Suprapubic skin (tissue), 4 donors: Measurements from ENCODE around the gene NPAS3. TPM values are rescaled to one million over a fixed set of nuclear protein-coding genes. Genes with fewer than 3 reads are reported as not detected.

Experiments used
- DNase-seq, 2 donors: peaks; one replicate each; pipeline ENCODE4 v3.0.0-alpha.2; 2019; ENCODE audit warnings: low spot score in 2 of 2
- H3K27ac ChIP-seq: fragments of 200-600 bp; sonication (generic); one replicate; pipeline ENCODE4 v1.5.1; 2019
- H3K27me3 ChIP-seq: fragments of 200-600 bp; sonication (generic); one replicate; pipeline ENCODE4 v1.5.1; 2019
- H3K36me3 ChIP-seq: fragments of 200-600 bp; sonication (generic); one replicate; pipeline ENCODE4 v1.5.1; 2019
- H3K4me1 ChIP-seq: fragments of 200-600 bp; sonication (generic); one replicate; pipeline ENCODE4 v1.5.1; 2019
- H3K4me3 ChIP-seq: fragments of 200-600 bp; sonication (generic); one replicate; pipeline ENCODE4 v1.5.1; 2019; ENCODE audit warnings: mild to moderate bottlenecking
- H3K9me3 ChIP-seq: fragments of 200-600 bp; sonication (generic); one replicate; pipeline ENCODE4 v1.5.1; 2019
- EP300 ChIP-seq: sonication (generic); formaldehyde crosslinking; IDR thresholded peaks from one replicate; pipeline ENCODE4 v1.6.1; 2017; ENCODE audit warnings: antibody characterized with exemption
- POLR2A ChIP-seq, 2 donors: fragments of 450-650 bp; IDR thresholded peaks; one replicate each; pipeline ENCODE4 v1.6.1; 2017; ENCODE audit warnings: antibody characterized with exemption in 2 of 2, mild to moderate bottlenecking in 2 of 2, moderate library complexity in 2 of 2
- POLR2AphosphoS5 ChIP-seq, 3 donors: sonication (generic); formaldehyde crosslinking; IDR thresholded peaks; one replicate each; pipeline ENCODE4 v1.6.1; 2017; ENCODE audit warnings: antibody characterized with exemption in 3 of 3
- WGBS: methylation state at CpG from one replicate; pipeline ENCODE4 v1.1.5; 2018; 5-methylcytosine and 5-hydroxymethylcytosine counted together
- total RNA-seq, 4 donors: library from RNA; depleted of rRNA; stranded (reverse); fragments of >200 nt; gene quantifications; one replicate each; pipeline ENCODE4 v1.1.0, GENCODE V29; 2016
- TF ChIP-seq, protein P1 (sequence below), 2 donors: fragments of 200-600 bp in 1 of 2; fragments of 450-650 bp in 1 of 2; sonication (generic) in 1 of 2; IDR thresholded peaks; one replicate each; pipeline ENCODE4 v1.5.1; 2016 to 2019; ENCODE audit warnings: antibody characterized with exemption in 2 of 2, mild to moderate bottlenecking in 1 of 2, moderate library complexity in 1 of 2

NPAS3 gene
- total RNA-seq, 4 donors from 2014 or later = 0.17 to 0.45 (median 0.29) TPM; not detected in 1

- H3K27ac ChIP-seq = no peak overlapping the region
- peaks cover 6% of the 10 kb centered on the region for H3K4me1 ChIP-seq
- no peak for DNase-seq
- no peaks in the 10 kb centered on the region for H3K36me3 ChIP-seq
- WGBS = 95% methylated on average over 6 of the region's 6 CpGs
- no peak overlapping the region for H3K4me3 ChIP-seq
- H3K27me3 ChIP-seq = no peaks in the 10 kb centered on the region
- H3K9me3 ChIP-seq = no peaks in the 10 kb centered on the region
- TF ChIP-seq EP300 (no peak), POLR2AphosphoS5 (IDR thresholded peaks at IDR 0.05) (no peak), POLR2A (IDR thresholded peaks at IDR 0.05) (no peak)
- TF ChIP-seq, protein P1, sequence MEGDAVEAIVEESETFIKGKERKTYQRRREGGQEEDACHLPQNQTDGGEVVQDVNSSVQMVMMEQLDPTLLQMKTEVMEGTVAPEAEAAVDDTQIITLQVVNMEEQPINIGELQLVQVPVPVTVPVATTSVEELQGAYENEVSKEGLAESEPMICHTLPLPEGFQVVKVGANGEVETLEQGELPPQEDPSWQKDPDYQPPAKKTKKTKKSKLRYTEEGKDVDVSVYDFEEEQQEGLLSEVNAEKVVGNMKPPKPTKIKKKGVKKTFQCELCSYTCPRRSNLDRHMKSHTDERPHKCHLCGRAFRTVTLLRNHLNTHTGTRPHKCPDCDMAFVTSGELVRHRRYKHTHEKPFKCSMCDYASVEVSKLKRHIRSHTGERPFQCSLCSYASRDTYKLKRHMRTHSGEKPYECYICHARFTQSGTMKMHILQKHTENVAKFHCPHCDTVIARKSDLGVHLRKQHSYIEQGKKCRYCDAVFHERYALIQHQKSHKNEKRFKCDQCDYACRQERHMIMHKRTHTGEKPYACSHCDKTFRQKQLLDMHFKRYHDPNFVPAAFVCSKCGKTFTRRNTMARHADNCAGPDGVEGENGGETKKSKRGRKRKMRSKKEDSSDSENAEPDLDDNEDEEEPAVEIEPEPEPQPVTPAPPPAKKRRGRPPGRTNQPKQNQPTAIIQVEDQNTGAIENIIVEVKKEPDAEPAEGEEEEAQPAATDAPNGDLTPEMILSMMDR (IDR thresholded peaks at IDR 0.05) = no peak
Measured at GRCh38 chr14:33680873-33681272, 742.2 kb downstream of the NPAS3 start.

DNA sequence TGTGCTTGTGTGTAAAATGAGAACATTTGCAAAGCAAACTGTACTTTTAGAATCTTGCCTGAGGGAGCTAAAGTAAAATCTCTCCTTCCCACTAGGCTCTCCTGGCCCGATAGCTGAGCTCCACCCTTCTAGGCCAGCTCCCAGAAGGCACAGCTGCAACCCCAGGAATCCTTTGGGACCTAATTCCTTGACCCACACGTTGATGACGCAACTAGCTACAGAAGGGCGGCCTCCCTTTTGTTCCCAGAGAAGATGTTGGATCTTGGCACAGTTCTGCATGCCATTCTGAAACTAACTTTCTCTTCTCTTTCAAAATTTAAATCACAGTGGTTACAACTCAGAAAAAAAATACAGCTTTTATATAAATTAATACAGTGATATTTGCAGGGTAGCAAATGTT, 744.1 kb downstream of the NPAS3 start:
- Histone ChIP-seq H3K27me3 (no peaks in the 10 kb centered on the region), H3K4me3 (no peak overlapping the region), H3K36me3 (no peaks in the 10 kb centered on the region), H3K4me1 (peaks cover 6% of the 10 kb centered on the region), H3K27ac (no peak overlapping the region), H3K9me3 (no peaks in the 10 kb centered on the region)
- TF ChIP-seq EP300 (no peak), POLR2A (IDR thresholded peaks at IDR 0.05) (no peak), POLR2AphosphoS5 (IDR thresholded peaks at IDR 0.05) (no peak)
- TF ChIP-seq, protein P1 (IDR thresholded peaks at IDR 0.05) = no peak
- WGBS = 39% methylated on average over 4 of the region's 4 CpGs
- DNase-seq = no peak

GRCh38 chr14:33685026-33685425, 746.3 kb downstream of the NPAS3 start:
- H3K4me1 ChIP-seq = peaks cover 6% of the 10 kb centered on the region
- no peaks in the 10 kb centered on the region for H3K9me3 ChIP-seq
- no peaks in the 10 kb centered on the region for H3K36me3 ChIP-seq
- H3K27ac ChIP-seq = no peak overlapping the region
- no peak overlapping the region for H3K4me3 ChIP-seq
- WGBS = 95% methylated on average over 9 of the region's 9 CpGs
- TF ChIP-seq POLR2AphosphoS5 (IDR thresholded peaks at IDR 0.05) = no peak
- TF ChIP-seq EP300 = no peak
- no peak for TF ChIP-seq POLR2A (IDR thresholded peaks at IDR 0.05)
- TF ChIP-seq, protein P1 (IDR thresholded peaks at IDR 0.05) = no peak
- no peaks in the 10 kb centered on the region for H3K27me3 ChIP-seq
- no peak for DNase-seq

- no peaks in the 10 kb centered on the region for H3K27me3 ChIP-seq
- H3K27ac ChIP-seq = no peak overlapping the region
- TF ChIP-seq EP300 (no peak), POLR2A (IDR thresholded peaks at IDR 0.05) (no peak), POLR2AphosphoS5 (IDR thresholded peaks at IDR 0.05) (no peak)
- TF ChIP-seq, protein P1 (IDR thresholded peaks at IDR 0.05) = no peak
- H3K4me3 ChIP-seq = no peak overlapping the region
- DNase-seq = no peak
- H3K4me1 ChIP-seq = peaks cover 6% of the 10 kb centered on the region
- 93% methylated on average over 1 of the region's 1 CpG for WGBS
- H3K9me3 ChIP-seq = no peaks in the 10 kb centered on the region
- no peaks in the 10 kb centered on the region for H3K36me3 ChIP-seq
Measured at GRCh38 chr14:33685698-33686097, 747.0 kb downstream of the NPAS3 start.

DNA sequence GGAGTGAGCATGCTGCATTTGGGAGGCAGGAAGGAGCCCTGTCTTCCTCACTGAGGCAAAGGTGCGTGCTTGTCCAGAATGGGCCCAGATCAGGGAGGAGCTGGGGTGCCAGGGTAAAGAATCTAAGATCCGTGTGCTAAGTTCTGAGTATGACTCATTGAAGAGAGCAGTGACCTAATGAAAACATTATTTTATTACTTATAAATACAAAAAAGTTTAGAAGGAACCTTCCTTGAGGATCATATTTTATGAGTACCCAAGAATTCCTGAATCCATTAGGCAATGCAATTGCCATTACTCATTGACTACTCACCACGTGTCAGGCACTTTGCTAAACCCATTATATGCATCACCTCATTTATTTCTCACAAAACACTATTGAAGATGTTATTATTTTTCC, 747.5 kb downstream of the NPAS3 start:
- H3K36me3 ChIP-seq = no peaks in the 10 kb centered on the region
- H3K4me1 ChIP-seq = peaks cover 6% of the 10 kb centered on the region
- H3K4me3 ChIP-seq = no peak overlapping the region
- no peak for DNase-seq
- TF ChIP-seq POLR2A (IDR thresholded peaks at IDR 0.05) (no peak), EP300 (no peak), POLR2AphosphoS5 (IDR thresholded peaks at IDR 0.05) (no peak)
- TF ChIP-seq, protein P1 (IDR thresholded peaks at IDR 0.05) = no peak
- H3K9me3 ChIP-seq = no peaks in the 10 kb centered on the region
- H3K27ac ChIP-seq = no peak overlapping the region
- 79% methylated on average over 3 of the region's 3 CpGs for WGBS
- no peaks in the 10 kb centered on the region for H3K27me3 ChIP-seq
